ENCODE data around the gene CACNA2D3. TPM values are rescaled to one million over a fixed set of nuclear protein-coding genes. Genes with fewer than 3 reads are reported as not detected.

CACNA2D3 gene
- total and polyA plus RNA-seq, 4 experiments from 2014 or later: not detected

- DNase-seq: no peak
- peaks cover 0 to 2% (median under 1%) of the 10 kb centered on the region in 4 donors for H3K4me1 Mint-ChIP-seq
- no peak overlapping the region for H3K4me3 Mint-ChIP-seq
- H3K4me3 ChIP-seq (ENCODE audit: low read length in 2 of 2): no peak overlapping the region
- H3K36me3 Mint-ChIP-seq: no peaks in the 10 kb centered on the region
- H3K36me3 ChIP-seq (ENCODE audit: insufficient read depth, low read length): no peaks in the 10 kb centered on the region
- no peak overlapping the region for H3K27ac Mint-ChIP-seq
- ChIA-PET CTCF (ENCODE audit: partially characterized antibody) (no interaction called here), POLR2A (ENCODE audit: partially characterized antibody) (no interaction called here)
- H3K9me3 ChIP-seq (ENCODE audit: control insufficient read depth in 1 of 2, low read length in 2 of 2): no peaks in the 10 kb centered on the region
- H3K27me3 Mint-ChIP-seq: peaks cover 0 to 2% of the 10 kb centered on the region in 2 donors
- H3K9me3 Mint-ChIP-seq: peaks cover 0 to 3% (median 0%) of the 10 kb centered on the region in 8 donors
- intact Hi-C loops (cut with micrococcal nuclease): no loop called here
- no peaks in the 10 kb centered on the region for H3K4me1 ChIP-seq (ENCODE audit: insufficient read depth, low read length)
- no peak overlapping the region for H3K27ac ChIP-seq (ENCODE audit: low read depth, low read length)
- no peaks in the 10 kb centered on the region for H3K27me3 ChIP-seq (ENCODE audit: insufficient read depth, low read length)
These were observed 138.8 kb downstream of the CACNA2D3 start for GRCh38 chr3:54261141-54261540.

GRCh38 chr3:54262541-54262940, 140.2 kb downstream of the CACNA2D3 start:
- Histone ChIP-seq H3K4me3 (ENCODE audit: low read length in 2 of 2) (no peak overlapping the region), H3K27ac (ENCODE audit: low read depth, low read length) (no peak overlapping the region), H3K36me3 (ENCODE audit: insufficient read depth, low read length) (no peaks in the 10 kb centered on the region), H3K9me3 (ENCODE audit: control insufficient read depth in 1 of 2, low read length in 2 of 2) (no peaks in the 10 kb centered on the region), H3K27me3 (ENCODE audit: insufficient read depth, low read length) (no peaks in the 10 kb centered on the region), H3K4me1 (ENCODE audit: insufficient read depth, low read length) (no peaks in the 10 kb centered on the region)
- intact Hi-C loops (cut with micrococcal nuclease): no loop called here
- CTCF ChIA-PET (ENCODE audit: partially characterized antibody): no interaction called here
- peaks cover 0 to 2% (median under 1%) of the 10 kb centered on the region in 4 donors for H3K4me1 Mint-ChIP-seq
- POLR2A ChIA-PET (ENCODE audit: partially characterized antibody): no interaction called here
- no peak for DNase-seq
- peaks cover 0 to 3% (median 0%) of the 10 kb centered on the region in 8 donors for H3K9me3 Mint-ChIP-seq
- H3K4me3 Mint-ChIP-seq: no peak overlapping the region
- H3K27ac Mint-ChIP-seq: no peak overlapping the region
- no peaks in the 10 kb centered on the region for H3K27me3 Mint-ChIP-seq
- H3K36me3 Mint-ChIP-seq: no peaks in the 10 kb centered on the region

GRCh38 chr3:54262946-54263345, 140.6 kb downstream of the CACNA2D3 start:
- no peak overlapping the region for H3K27ac ChIP-seq (ENCODE audit: low read depth, low read length)
- no peaks in the 10 kb centered on the region for H3K9me3 ChIP-seq (ENCODE audit: control insufficient read depth in 1 of 2, low read length in 2 of 2)
- POLR2A ChIA-PET (ENCODE audit: partially characterized antibody): no interaction called here
- H3K36me3 ChIP-seq (ENCODE audit: insufficient read depth, low read length): no peaks in the 10 kb centered on the region
- Mint-ChIP-seq H3K27ac (no peak overlapping the region), H3K4me1 (peaks cover 0 to 2% (median under 1%) of the 10 kb centered on the region in 4 donors), H3K9me3 (peaks cover 0 to 3% (median 0%) of the 10 kb centered on the region in 8 donors), H3K27me3 (no peaks in the 10 kb centered on the region), H3K36me3 (no peaks in the 10 kb centered on the region), H3K4me3 (no peak overlapping the region)
- intact Hi-C loops (cut with micrococcal nuclease): no loop called here
- H3K27me3 ChIP-seq (ENCODE audit: insufficient read depth, low read length): no peaks in the 10 kb centered on the region
- DNase-seq: no peak
- H3K4me3 ChIP-seq (ENCODE audit: low read length in 2 of 2): no peak overlapping the region
- CTCF ChIA-PET (ENCODE audit: partially characterized antibody): no interaction called here
- H3K4me1 ChIP-seq (ENCODE audit: insufficient read depth, low read length): no peaks in the 10 kb centered on the region

- Mint-ChIP-seq H3K9me3 (peaks cover 0 to 3% (median 0%) of the 10 kb centered on the region in 8 donors), H3K36me3 (no peaks in the 10 kb centered on the region), H3K27ac (no peak overlapping the region), H3K4me3 (no peak overlapping the region), H3K27me3 (no peaks in the 10 kb centered on the region), H3K4me1 (peaks cover 0 to 2% (median under 1%) of the 10 kb centered on the region in 4 donors)
- no peak overlapping the region for H3K27ac ChIP-seq (ENCODE audit: low read depth, low read length)
- no peaks in the 10 kb centered on the region for H3K27me3 ChIP-seq (ENCODE audit: insufficient read depth, low read length)
- H3K9me3 ChIP-seq (ENCODE audit: control insufficient read depth in 1 of 2, low read length in 2 of 2): no peaks in the 10 kb centered on the region
- no peaks in the 10 kb centered on the region for H3K4me1 ChIP-seq (ENCODE audit: insufficient read depth, low read length)
- ChIA-PET CTCF (ENCODE audit: partially characterized antibody) (no interaction called here), POLR2A (ENCODE audit: partially characterized antibody) (no interaction called here)
- DNase-seq: no peak
- intact Hi-C loops (cut with micrococcal nuclease): no loop called here
- no peaks in the 10 kb centered on the region for H3K36me3 ChIP-seq (ENCODE audit: insufficient read depth, low read length)
- no peak overlapping the region for H3K4me3 ChIP-seq (ENCODE audit: low read length in 2 of 2)
These were observed 141.7 kb downstream of the CACNA2D3 start for GRCh38 chr3:54264050-54264449.

GRCh38 chr3:54270816-54271526, 148.6 kb downstream of the CACNA2D3 start:
- Histone ChIP-seq H3K9me3 (ENCODE audit: control insufficient read depth in 1 of 2, low read length in 2 of 2) (no peaks in the 10 kb centered on the region), H3K27ac (ENCODE audit: low read depth, low read length) (no peak overlapping the region), H3K4me3 (ENCODE audit: low read length in 2 of 2) (no peak overlapping the region), H3K27me3 (ENCODE audit: insufficient read depth, low read length) (no peaks in the 10 kb centered on the region), H3K36me3 (ENCODE audit: insufficient read depth, low read length) (no peaks in the 10 kb centered on the region), H3K4me1 (ENCODE audit: insufficient read depth, low read length) (no peaks in the 10 kb centered on the region)
- no peak for DNase-seq
- ChIA-PET POLR2A (ENCODE audit: partially characterized antibody) (no interaction called here), CTCF (ENCODE audit: partially characterized antibody) (no interaction called here)
- H3K4me1 Mint-ChIP-seq: no peaks in the 10 kb centered on the region
- no peaks in the 10 kb centered on the region for H3K36me3 Mint-ChIP-seq
- intact Hi-C loops (cut with micrococcal nuclease): no loop called here
- peaks cover 0 to 1% of the 10 kb centered on the region in 2 donors for H3K27me3 Mint-ChIP-seq
- peaks cover 0 to 2% (median 0%) of the 10 kb centered on the region in 8 donors for H3K9me3 Mint-ChIP-seq
- no peak overlapping the region for H3K4me3 Mint-ChIP-seq
- H3K27ac Mint-ChIP-seq: no peak overlapping the region

- H3K27me3 Mint-ChIP-seq: peaks cover 0 to 1% of the 10 kb centered on the region in 2 donors
These were observed 151.4 kb downstream of the CACNA2D3 start for GRCh38 chr3:54273791-54274190.

GRCh38 chr3:54274607-54275006, 152.3 kb downstream of the CACNA2D3 start:
- DNase-seq: no peak
- Mint-ChIP-seq H3K4me3 (no peak overlapping the region), H3K36me3 (no peaks in the 10 kb centered on the region), H3K27me3 (peaks cover 0 to 1% of the 10 kb centered on the region in 2 donors), H3K9me3 (peaks cover 0 to 19% (median 6%) of the 10 kb centered on the region in 8 donors), H3K4me1 (no peaks in the 10 kb centered on the region), H3K27ac (no peak overlapping the region)
- Histone ChIP-seq H3K4me3 (ENCODE audit: low read length in 2 of 2) (no peak overlapping the region), H3K36me3 (ENCODE audit: insufficient read depth, low read length) (no peaks in the 10 kb centered on the region), H3K27me3 (ENCODE audit: insufficient read depth, low read length) (no peaks in the 10 kb centered on the region), H3K9me3 (ENCODE audit: control insufficient read depth in 1 of 2, low read length in 2 of 2) (no peaks in the 10 kb centered on the region), H3K27ac (ENCODE audit: low read depth, low read length) (no peak overlapping the region), H3K4me1 (ENCODE audit: insufficient read depth, low read length) (no peaks in the 10 kb centered on the region)
- POLR2A ChIA-PET (ENCODE audit: partially characterized antibody): no interaction called here
- CTCF ChIA-PET (ENCODE audit: partially characterized antibody): no interaction called here
- intact Hi-C loops (cut with micrococcal nuclease): no loop called here

More at GRCh38 chr3:54273791-54274190, 151.4 kb downstream of the CACNA2D3 start:
- no peak overlapping the region for H3K27ac Mint-ChIP-seq
- H3K4me1 ChIP-seq (ENCODE audit: insufficient read depth, low read length): no peaks in the 10 kb centered on the region
- intact Hi-C loops (cut with micrococcal nuclease): no loop called here
- no peak overlapping the region for H3K4me3 Mint-ChIP-seq
- no peak overlapping the region for H3K4me3 ChIP-seq (ENCODE audit: low read length in 2 of 2)
- H3K9me3 ChIP-seq (ENCODE audit: control insufficient read depth in 1 of 2, low read length in 2 of 2): no peaks in the 10 kb centered on the region
- H3K27ac ChIP-seq (ENCODE audit: low read depth, low read length): no peak overlapping the region
- POLR2A ChIA-PET (ENCODE audit: partially characterized antibody): no interaction called here
- CTCF ChIA-PET (ENCODE audit: partially characterized antibody): no interaction called here
- no peak for DNase-seq
- H3K36me3 Mint-ChIP-seq: no peaks in the 10 kb centered on the region
- H3K9me3 Mint-ChIP-seq: peaks cover 0 to 19% (median 7%) of the 10 kb centered on the region in 8 donors
- no peaks in the 10 kb centered on the region for H3K4me1 Mint-ChIP-seq
- no peaks in the 10 kb centered on the region for H3K27me3 ChIP-seq (ENCODE audit: insufficient read depth, low read length)
- H3K36me3 ChIP-seq (ENCODE audit: insufficient read depth, low read length): no peaks in the 10 kb centered on the region

Measured in CD4-positive, alpha-beta memory T cell (primary cell).